Activated CD8-positive, alpha-beta T cell treated with anti-CD3 and anti-CD28 coated beads, Interleukin-2, amount 10 ng/mL, durations not matched to agents 7 days and 5 days (primary cell): Measurements from ENCODE around the gene F5. TPM values are rescaled to one million over a fixed set of nuclear protein-coding genes. Genes with fewer than 3 reads are reported as not detected.
A peak's percentile ranks its signal among the peaks of the same experiment; 100 is the strongest.
"Not testable (repeated sequence)": the region's sequence is repeated elsewhere in the genome, so short reads cannot be mapped to it uniquely, and the experiment has no call there.

Experiments
- ATAC-seq: fragments of 150-1000 bp; cut with Tn5 transposase; one replicate; pipeline ENCODE4 v1.10.0; 2021; ENCODE audit warnings: moderate library complexity
- CTCF ChIA-PET: fragments of 350-600 bp; sonication (Branson Sonifier 250); formaldehyde crosslinking; loops from one replicate; lab custom pipeline; 2021; ENCODE audit warnings: antibody characterized with exemption; lab: Charles Lee
- POLR2A ChIA-PET: fragments of 350-600 bp; sonication (Branson Sonifier 250); formaldehyde crosslinking; loops from one replicate; lab custom pipeline; 2021; ENCODE audit warnings: antibody characterized with exemption; lab: Charles Lee
- DNase-seq: peaks from one replicate; pipeline ENCODE4 v3.0.0-alpha.2; 2020
- H3K27ac Mint-ChIP-seq: one replicate; pipeline ENCODE4 v1.8.0; 2021; ENCODE audit warnings: mild to moderate bottlenecking, mixed read lengths
- H3K27me3 Mint-ChIP-seq: one replicate; pipeline ENCODE4 v1.8.0; 2021; ENCODE audit warnings: low read depth, mixed read lengths
- H3K36me3 Mint-ChIP-seq: one replicate; pipeline ENCODE4 v1.8.0; 2021; ENCODE audit warnings: low read depth, mixed read lengths
- H3K4me1 Mint-ChIP-seq: one replicate; pipeline ENCODE4 v1.8.0; 2021; ENCODE audit warnings: low read depth, mixed read lengths
- H3K4me3 Mint-ChIP-seq: one replicate; pipeline ENCODE4 v1.8.0; 2021; ENCODE audit warnings: mild to moderate bottlenecking, mixed read lengths
- H3K9me3 Mint-ChIP-seq: one replicate; pipeline ENCODE4 v1.8.0; 2022; ENCODE audit warnings: mixed read lengths; ENCODE audit not compliant: insufficient read depth
- total RNA-seq, 2 experiments: library from RNA; stranded (reverse); gene quantifications; one replicate each; pipeline ENCODE4 v1.2.3, GENCODE V29; 2021

The F5 gene
- total RNA-seq, 2 experiments from 2014 or later, result 1.4 to 1.6 TPM

DNA sequence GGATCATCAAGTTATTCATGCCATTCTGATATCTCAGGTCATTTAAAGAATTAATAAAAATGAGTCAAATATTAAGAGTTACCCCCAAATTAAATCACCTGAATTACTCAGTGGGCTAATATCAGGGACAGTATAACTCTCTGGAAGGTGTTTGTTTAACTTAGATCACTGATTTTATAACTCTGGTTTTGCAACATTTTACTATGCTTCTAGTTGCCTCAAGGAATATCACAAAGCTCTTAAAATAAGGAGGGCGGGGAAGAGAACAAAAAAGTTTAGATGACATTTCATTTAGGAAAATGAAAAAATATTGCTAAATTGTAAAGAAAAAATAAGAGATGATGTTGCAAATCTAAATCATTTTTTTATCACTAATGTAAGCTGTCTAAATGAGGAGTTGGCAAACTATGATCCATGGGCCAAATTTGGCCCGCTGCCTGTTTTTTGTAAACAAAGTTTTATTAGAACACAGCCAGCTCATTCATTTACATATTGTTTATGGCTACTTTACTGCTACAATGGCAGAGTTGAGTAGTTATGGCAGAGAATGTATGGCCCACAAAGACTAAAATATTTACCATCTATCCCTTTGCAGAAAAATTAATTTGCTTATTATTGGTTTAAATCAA, 68.6 kb downstream of the F5 start:
- Mint-ChIP-seq H3K36me3 (no peaks in the 10 kb centered on the region), H3K27me3 (no peaks in the 10 kb centered on the region), H3K4me1 (no peaks in the 10 kb centered on the region), H3K9me3 (no peaks in the 10 kb centered on the region), H3K4me3 (no peak overlapping the region), H3K27ac (no peak overlapping the region)
- ATAC-seq (no peak), DNase-seq (no peak)
- ChIA-PET POLR2A (no interaction called here), CTCF (no interaction called here)

GRCh38 chr1:169515641-169516040, 70.6 kb downstream of the F5 start:
- H3K4me1 Mint-ChIP-seq, result no peaks in the 10 kb centered on the region
- no peak overlapping the region for H3K27ac Mint-ChIP-seq
- H3K36me3 Mint-ChIP-seq, result no peaks in the 10 kb centered on the region
- DNase-seq (no peak), ATAC-seq (no peak)
- no peak overlapping the region for H3K4me3 Mint-ChIP-seq
- ChIA-PET POLR2A (no interaction called here), CTCF (interaction anchor here (0.8 kb wide), 1 partner anchor 913 kb away, joined by 3 read pairs; no protein-coding TSS in a partner anchor)
- H3K27me3 Mint-ChIP-seq, result no peaks in the 10 kb centered on the region
- no peaks in the 10 kb centered on the region for H3K9me3 Mint-ChIP-seq

GRCh38 chr1:169514566-169515270, 71.6 kb downstream of the F5 start:
- H3K27ac Mint-ChIP-seq, result no peak overlapping the region
- H3K4me3 Mint-ChIP-seq, result no peak overlapping the region
- no peaks in the 10 kb centered on the region for H3K4me1 Mint-ChIP-seq
- no peaks in the 10 kb centered on the region for H3K9me3 Mint-ChIP-seq
- ChIA-PET CTCF (no interaction called here), POLR2A (no interaction called here)
- no peaks in the 10 kb centered on the region for H3K36me3 Mint-ChIP-seq
- ATAC-seq, result no peak
- no peaks in the 10 kb centered on the region for H3K27me3 Mint-ChIP-seq
- DNase-seq, result no peak

- H3K9me3 Mint-ChIP-seq, result no peaks in the 10 kb centered on the region
- H3K4me1 Mint-ChIP-seq, result peaks cover 9% of the 10 kb centered on the region
- no peaks in the 10 kb centered on the region for H3K36me3 Mint-ChIP-seq
- no peak overlapping the region for H3K4me3 Mint-ChIP-seq
- ChIA-PET CTCF (no interaction called here), POLR2A (no interaction called here)
- H3K27me3 Mint-ChIP-seq, result no peaks in the 10 kb centered on the region
- ATAC-seq (no peak), DNase-seq (no peak)
- no peak overlapping the region for H3K27ac Mint-ChIP-seq
Measured at GRCh38 chr1:169513208-169513607, 73.1 kb downstream of the F5 start.

DNA sequence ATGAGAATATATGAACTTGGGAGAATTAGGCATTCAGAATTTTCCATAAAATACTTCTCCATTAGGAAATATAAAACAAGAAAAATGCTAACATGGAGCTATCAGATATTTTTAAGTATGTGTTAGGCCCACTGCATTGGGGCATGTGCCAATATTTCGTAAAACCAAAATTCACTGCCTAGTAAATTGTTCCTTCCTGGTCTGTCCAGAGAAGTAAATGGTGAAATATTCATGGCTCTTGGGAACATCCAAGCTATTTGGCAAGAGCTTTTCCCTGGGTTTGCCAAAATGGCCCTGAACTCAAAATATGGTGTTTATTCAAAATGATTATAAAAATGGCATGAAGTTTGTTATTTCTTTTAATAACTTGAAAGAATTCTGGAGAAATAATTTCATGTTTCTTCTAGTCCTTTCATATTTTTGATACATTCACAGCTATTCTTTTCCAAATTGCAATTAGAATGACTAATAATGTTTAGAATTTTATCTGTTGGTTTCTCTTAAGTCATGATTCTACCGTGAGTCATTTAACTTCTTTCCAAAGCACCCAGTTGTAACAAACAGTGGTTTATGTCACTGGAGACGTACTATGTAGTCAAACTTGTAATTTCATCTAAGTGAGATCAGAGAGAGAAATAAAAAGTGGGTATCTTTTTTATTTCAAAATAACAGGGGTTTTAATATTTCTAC, 74.8 kb downstream of the F5 start:
- Mint-ChIP-seq H3K4me3 (no peak overlapping the region), H3K9me3 (no peaks in the 10 kb centered on the region), H3K4me1 (peaks cover 11% of the 10 kb centered on the region), H3K36me3 (no peaks in the 10 kb centered on the region), H3K27me3 (no peaks in the 10 kb centered on the region), H3K27ac (no peak overlapping the region)
- DNase-seq (no peak), ATAC-seq (no peak)
- POLR2A ChIA-PET, result no interaction called here
- CTCF ChIA-PET, result interaction anchor here (0.6 to 1.3 kb wide), 4 partner anchors 18 to 58 kb away, joined by 3 to 5 read pairs (median 4); no protein-coding TSS in a partner anchor

DNA sequence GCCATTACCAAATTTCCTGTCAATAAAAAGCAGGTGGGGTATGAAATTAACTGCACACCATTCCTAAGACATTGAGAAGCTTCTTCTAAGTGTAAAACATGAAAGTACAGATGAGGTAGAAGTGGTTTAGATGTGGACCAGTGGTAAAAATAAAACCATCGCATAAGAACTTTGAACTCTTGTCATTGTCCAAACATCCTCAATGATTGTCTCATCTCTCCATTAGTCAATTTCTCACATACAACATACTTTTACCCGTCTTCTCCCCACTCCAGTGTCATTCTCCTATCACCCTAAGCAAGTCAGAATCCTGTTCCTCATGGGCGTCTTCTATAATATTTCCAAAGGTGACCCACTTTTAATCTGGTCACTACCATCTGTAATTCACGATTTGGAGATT, 76.2 kb downstream of the F5 start:
- no peak for DNase-seq
- POLR2A ChIA-PET, result no interaction called here
- CTCF ChIA-PET, result no interaction called here
- H3K27me3 Mint-ChIP-seq, result peaks cover 2% of the 10 kb centered on the region
- peaks cover 11% of the 10 kb centered on the region for H3K4me1 Mint-ChIP-seq
- H3K9me3 Mint-ChIP-seq, result no peaks in the 10 kb centered on the region
- H3K4me3 Mint-ChIP-seq, result no peak overlapping the region
- no peak for ATAC-seq
- no peaks in the 10 kb centered on the region for H3K36me3 Mint-ChIP-seq
- H3K27ac Mint-ChIP-seq, result no peak overlapping the region

DNA sequence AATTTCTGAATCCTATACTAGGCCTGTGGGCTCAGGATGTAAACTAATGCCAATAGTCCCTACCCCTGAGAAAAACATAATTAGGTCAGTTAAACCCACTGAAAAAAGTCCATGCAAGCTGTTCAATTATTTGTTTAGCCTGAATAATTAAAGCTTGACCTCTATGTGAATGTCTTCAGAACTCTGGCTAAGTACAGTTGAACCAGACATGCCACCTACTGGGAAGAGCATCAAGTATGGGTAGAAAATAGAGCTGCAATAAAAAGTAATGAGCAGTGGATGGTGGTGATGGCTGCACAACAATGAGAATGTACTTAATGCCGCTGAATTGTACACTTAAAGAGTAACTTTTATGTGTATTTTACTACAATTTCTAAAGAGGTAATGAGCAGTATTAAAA, 76.9 kb downstream of the F5 start:
- ChIA-PET CTCF (no interaction called here), POLR2A (no interaction called here)
- no peak for DNase-seq
- Mint-ChIP-seq H3K4me3 (no peak overlapping the region), H3K27ac (no peak overlapping the region), H3K9me3 (no peaks in the 10 kb centered on the region), H3K4me1 (peaks cover 11% of the 10 kb centered on the region), H3K36me3 (no peaks in the 10 kb centered on the region), H3K27me3 (peaks cover 2% of the 10 kb centered on the region)
- ATAC-seq, result no peak

- peak overlapping the region; percentile 75 for H3K27ac Mint-ChIP-seq
- ChIA-PET POLR2A (interaction anchor here (0.6 kb wide), 1 partner anchor 203 kb away, joined by 3 read pairs; no protein-coding TSS in a partner anchor), CTCF (interaction anchor here (0.6 to 3.1 kb wide), 3 partner anchors 38 to 221 kb away, joined by 3 to 11 read pairs (median 4); no protein-coding TSS in a partner anchor)
- no peaks in the 10 kb centered on the region for H3K36me3 Mint-ChIP-seq
- ATAC-seq, result peak; percentile 39
- DNase-seq, result no peak
- H3K9me3 Mint-ChIP-seq, result no peaks in the 10 kb centered on the region
- peaks cover 2% of the 10 kb centered on the region for H3K27me3 Mint-ChIP-seq
- peak overlapping the region; percentile 35 for H3K4me3 Mint-ChIP-seq
- H3K4me1 Mint-ChIP-seq, result peaks cover 11% of the 10 kb centered on the region
Measured at GRCh38 chr1:169508432-169509338, 77.6 kb downstream of the F5 start.

DNA sequence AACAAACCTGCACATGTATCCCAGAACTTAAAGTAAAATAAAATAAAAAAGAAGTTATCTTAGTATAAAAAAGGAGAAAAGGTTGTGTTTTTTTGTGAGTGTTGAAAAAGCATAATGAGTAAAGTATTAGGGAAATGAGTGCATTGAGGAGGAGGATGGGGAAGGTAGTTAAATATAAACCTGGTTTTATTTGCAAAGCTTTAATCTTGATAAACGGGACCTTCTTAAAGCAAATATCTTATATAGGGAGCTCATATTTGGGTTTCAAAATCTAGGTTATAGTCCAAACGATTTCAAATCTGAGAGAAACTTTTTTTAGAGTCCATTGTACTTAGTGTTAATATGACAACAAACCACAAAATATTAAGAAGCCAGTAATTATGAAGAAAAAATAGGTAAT, 78.9 kb downstream of the F5 start:
- ATAC-seq, result no peak
- Mint-ChIP-seq H3K36me3 (peaks cover 2% of the 10 kb centered on the region), H3K27ac (no peak overlapping the region), H3K27me3 (peaks cover 2% of the 10 kb centered on the region), H3K9me3 (no peaks in the 10 kb centered on the region), H3K4me1 (peaks cover 11% of the 10 kb centered on the region), H3K4me3 (no peak overlapping the region)
- DNase-seq, result no peak
- ChIA-PET POLR2A (no interaction called here), CTCF (interaction anchor here (1.1 to 3.1 kb wide), 2 partner anchors 22 to 39 kb away, joined by 4 to 11 read pairs; no protein-coding TSS in a partner anchor)

GRCh38 chr1:169503601-169504000, 82.7 kb downstream of the F5 start:
- H3K4me1 Mint-ChIP-seq, DNase-seq, ATAC-seq: not testable (repeated sequence)

GRCh38 chr1:169499807-169500206, 86.5 kb downstream of the F5 start:
- Mint-ChIP-seq H3K36me3 (peaks cover 4% of the 10 kb centered on the region), H3K27me3 (peaks cover 3% of the 10 kb centered on the region), H3K4me1 (peaks cover 12% of the 10 kb centered on the region), H3K27ac (no peak overlapping the region), H3K4me3 (no peak overlapping the region), H3K9me3 (peaks cover 7% of the 10 kb centered on the region)
- CTCF ChIA-PET, result no interaction called here
- POLR2A ChIA-PET, result no interaction called here
- ATAC-seq, result no peak
- DNase-seq, result no peak

More at GRCh38 chr1:169503601-169504000, 82.7 kb downstream of the F5 start:
- POLR2A ChIA-PET, H3K27ac Mint-ChIP-seq, H3K4me3 Mint-ChIP-seq, CTCF ChIA-PET, H3K9me3 Mint-ChIP-seq, H3K27me3 Mint-ChIP-seq, H3K36me3 Mint-ChIP-seq: not testable (repeated sequence)
